Stimulated activated CD4-positive, alpha-beta T cell treated with anti-CD3 and anti-CD28 coated beads, Interleukin-4, amount 100 ng/mL, for 48 hours (primary cell): ENCODE data around the gene PDCD2L.
"Not testable (repeated sequence)": the region's sequence is repeated elsewhere in the genome, so short reads cannot be mapped to it uniquely, and the experiment has no call there.

Experiments
- DNase-seq, 2 donors: peaks; one replicate each; pipeline ENCODE4 v3.0.0-alpha.2; 2020; ENCODE audit warnings: low read depth in 2 of 2

Gene PDCD2L

DNA sequence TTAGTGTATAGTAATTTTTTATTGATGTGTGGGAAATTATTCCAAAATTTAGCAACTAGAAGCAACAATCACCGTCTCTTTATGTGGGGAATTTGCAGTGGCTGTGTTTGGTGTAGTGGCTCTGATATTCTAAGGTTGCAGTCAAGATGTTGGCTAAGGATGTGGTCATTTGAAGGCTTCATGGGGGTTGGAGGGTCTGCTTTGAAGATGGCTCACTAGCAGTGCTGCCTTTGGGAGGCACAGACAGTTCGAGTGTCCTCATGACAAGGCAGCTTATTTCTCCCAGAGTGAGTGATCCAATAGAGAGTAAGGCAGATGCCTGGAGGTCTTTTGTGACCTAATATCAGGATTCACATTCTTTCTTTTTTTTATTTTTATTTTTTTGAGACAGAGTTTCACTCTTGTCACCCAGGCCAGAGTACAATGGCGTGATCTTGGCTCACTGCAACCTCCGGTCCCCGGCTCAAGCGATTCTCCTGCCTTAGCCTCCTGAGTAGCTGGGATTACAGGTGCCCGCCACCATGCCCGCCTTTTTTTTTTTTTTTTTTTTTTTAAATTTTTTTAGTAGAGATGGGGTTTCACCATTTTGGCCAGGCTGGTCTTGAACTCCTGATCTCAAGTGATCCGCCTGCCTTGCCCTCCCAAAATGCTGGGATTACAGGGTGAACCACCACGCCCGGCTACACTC lies 30.5 kb upstream of the PDCD2L start:
- no peak for DNase-seq

- DNase-seq, result no peak
Observed at GRCh38 chr19:34375598-34375997, 28.6 kb upstream of the PDCD2L start.

GRCh38 chr19:34380639-34381241 lies 23.5 kb upstream of the PDCD2L start:
- DNase-seq, result no peak

- DNase-seq, result no peak
Observed at GRCh38 chr19:34381399-34382251, 22.6 kb upstream of the PDCD2L start.

DNA sequence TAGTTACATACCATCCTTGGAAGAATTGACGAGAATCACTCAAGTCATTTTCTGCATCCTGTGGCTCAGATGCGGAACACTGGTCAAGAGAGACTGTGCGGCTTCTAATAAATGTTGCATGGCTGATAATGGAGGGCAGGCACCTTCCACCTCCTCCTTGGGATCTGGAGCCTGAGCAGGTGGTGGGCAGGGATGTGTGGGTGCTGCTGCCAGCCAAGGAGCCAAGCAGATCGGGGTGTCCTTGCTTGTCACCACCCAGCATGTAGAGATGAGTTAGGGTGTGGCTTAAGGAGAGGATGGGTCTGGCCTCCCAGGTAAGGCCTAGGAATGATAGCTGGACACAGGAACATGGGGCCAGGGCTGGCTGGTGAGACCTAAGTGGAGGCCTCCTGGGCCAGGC lies 21.7 kb upstream of the PDCD2L start:
- no peak for DNase-seq

GRCh38 chr19:34383599-34383998 lies 20.6 kb upstream of the PDCD2L start:
- no peak for DNase-seq

GRCh38 chr19:34386645-34387445 lies 17.4 kb upstream of the PDCD2L start:
- DNase-seq, result no peak

GRCh38 chr19:34387446-34387810 lies 16.8 kb upstream of the PDCD2L start:
- no peak for DNase-seq

DNA sequence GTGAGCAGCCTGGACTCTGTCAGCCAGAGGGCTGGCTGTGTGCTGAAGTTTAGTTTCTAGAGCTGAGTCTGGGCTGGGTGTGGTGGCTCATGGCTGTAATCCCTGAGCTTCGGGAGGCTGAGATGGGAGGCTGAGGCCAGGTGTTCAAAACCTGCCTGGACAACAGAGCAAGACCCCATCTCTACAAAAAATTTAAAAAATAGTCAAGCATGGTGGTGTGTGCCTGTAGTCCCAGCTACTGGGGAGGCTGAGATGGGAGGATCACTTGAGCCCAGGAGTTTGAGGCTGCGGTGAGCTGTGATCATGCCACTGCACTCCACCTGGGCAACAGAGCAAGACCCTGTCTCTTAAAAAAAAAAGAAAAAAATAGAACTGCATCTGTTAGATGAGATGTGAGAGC lies 15.5 kb upstream of the PDCD2L start:
- DNase-seq, result not testable (repeated sequence)

GRCh38 chr19:34391813-34392212 lies 12.4 kb upstream of the PDCD2L start:
- no peak for DNase-seq

DNA sequence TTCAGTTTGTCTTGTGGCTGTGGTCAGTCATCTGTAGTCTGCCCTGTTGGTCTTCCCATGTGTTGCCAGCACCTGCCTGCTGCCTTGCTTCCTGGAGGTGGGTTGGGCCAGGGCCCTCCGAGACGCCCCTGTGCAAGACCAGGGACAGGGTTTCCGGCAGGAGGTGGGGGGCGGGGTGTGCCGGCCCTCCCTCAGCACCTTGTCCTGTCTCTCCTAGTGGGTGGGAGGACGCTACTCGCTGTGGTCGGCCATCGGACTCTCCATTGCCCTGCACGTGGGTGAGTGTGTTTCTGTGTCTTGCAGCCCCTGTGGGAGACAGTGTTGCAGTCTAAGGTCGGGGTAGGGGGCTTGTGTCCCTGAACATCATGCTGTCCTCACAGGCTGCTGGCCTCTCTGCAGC lies 11.2 kb upstream of the PDCD2L start:
- DNase-seq, result no peak

DNA sequence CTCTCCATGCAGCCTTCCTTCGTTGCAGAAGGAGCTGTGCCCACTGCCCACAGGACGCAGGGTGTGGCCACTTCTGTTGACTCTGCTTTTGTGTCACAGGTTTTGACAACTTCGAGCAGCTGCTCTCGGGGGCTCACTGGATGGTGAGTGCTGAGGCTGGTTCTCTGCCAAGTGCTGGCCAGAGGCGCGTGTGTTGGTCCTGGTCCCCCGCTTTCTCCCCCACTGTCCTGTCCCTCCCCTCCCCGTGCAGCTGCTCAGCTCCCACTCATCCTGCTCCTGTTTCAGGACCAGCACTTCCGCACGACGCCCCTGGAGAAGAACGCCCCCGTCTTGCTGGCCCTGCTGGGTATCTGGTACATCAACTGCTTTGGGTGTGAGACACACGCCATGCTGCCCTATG lies 10.6 kb upstream of the PDCD2L start:
- DNase-seq, result no peak

GRCh38 chr19:34397853-34398252 lies 6.3 kb upstream of the PDCD2L start:
- no peak for DNase-seq

DNA sequence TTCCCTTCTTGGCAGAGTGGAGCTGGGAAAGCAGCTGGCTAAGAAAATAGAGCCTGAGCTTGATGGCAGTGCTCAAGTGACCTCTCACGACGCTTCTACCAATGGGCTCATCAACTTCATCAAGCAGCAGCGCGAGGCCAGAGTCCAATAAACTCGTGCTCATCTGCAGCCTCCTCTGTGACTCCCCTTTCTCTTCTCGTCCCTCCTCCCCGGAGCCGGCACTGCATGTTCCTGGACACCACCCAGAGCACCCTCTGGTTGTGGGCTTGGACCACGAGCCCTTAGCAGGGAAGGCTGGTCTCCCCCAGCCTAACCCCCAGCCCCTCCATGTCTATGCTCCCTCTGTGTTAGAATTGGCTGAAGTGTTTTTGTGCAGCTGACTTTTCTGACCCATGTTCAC lies 4.3 kb upstream of the PDCD2L start:
- no peak for DNase-seq

- not testable (repeated sequence) for DNase-seq
Observed at GRCh38 chr19:34400844-34401243, 3.4 kb upstream of the PDCD2L start.

DNA sequence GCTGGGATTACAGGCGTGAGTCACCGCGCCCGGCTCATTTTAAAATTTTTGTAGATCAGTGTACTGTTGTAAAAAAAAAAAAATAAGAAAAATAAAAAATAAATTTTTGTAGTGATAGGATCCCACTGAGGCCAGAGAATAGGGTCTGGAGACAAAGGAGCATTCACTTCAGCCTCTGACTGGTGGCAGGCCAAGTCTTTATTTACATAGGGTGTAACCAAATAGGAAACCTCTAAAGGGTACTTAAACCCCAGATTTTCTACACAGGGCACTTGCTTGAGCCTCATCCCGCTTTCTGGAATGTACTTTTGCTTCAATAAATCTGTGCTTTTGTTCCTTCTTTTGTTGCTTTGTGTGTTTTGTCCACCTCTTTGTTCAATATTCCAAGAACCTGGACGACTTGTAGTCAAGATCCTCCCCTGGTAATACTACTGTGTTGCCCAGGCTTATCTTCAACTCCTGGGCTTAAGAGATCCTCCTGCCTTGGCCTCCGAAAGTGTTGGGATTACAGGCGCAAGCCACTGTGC lies 2.1 kb upstream of the PDCD2L start:
- DNase-seq, result no peak

DNA sequence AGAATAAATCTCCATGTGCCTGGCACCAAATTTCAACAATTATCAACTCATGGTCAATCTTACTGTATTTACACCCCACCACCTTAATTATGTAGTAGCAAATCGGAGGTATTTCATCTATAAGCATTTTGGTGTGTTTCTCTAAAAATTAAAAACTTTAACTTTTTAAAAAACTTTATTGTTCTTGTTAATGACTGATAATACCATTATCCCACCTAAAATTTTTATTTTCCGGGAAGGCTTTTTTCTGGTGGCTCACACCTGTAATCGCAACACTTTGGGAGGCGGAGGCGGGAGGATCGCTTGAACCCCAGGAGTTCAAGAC lies 453 bp upstream of the PDCD2L start:
- no peak for DNase-seq

DNA sequence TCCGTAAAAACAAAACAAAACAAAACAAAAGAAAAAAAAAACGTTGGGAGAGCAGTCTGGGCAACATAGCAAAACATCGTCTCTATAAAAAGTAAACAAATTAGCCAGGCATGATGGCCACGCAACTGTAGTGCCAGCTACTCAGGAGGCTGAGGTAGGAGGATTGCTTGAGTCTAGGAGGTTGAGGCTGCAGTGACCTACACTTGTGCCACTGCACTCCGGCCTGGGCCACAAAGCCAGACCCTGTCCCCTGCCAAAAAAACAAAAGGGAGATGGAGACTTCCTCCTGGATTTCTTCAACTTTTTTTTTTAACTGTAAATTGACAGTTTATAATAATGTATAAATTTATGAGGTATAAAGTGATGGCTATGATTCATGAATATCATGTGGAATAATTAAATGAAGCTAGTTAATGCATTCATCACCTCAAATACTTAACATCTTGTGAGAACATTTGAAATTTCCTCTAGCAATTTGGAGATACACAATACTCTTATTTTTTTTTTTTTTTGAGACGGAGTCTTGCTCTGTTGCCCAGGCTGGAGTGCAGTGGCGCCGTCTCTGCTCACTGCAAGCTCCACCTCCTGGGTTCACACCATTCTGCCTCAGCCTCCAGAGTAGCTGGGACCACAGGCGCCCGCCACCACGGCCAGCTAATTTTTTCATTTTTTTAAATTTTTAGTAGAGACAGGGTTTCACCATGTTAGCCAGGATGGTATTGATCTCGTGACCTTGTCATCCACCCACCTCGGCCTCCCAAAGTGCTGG lies 1.9 kb downstream of the PDCD2L start:
- no peak for DNase-seq

- DNase-seq, result no peak
Observed at GRCh38 chr19:34408411-34408810, 4.2 kb downstream of the PDCD2L start.

GRCh38 chr19:34409189-34410164 lies 5.3 kb downstream of the PDCD2L start:
- DNase-seq, result no peak
